NCI-H1436 treated with DMSO at 0.1 percent for 48 hours (cell line): ENCODE data around the gene ATP5F1D.
"Not testable (repeated sequence)": the region's sequence is repeated elsewhere in the genome, so short reads cannot be mapped to it uniquely, and the experiment has no call there.

Source experiments
- DNase-seq: peaks from one replicate; lab custom pipeline; 2025; lab: John Stamatoyannopoulos, UW

ATP5F1D gene

DNA sequence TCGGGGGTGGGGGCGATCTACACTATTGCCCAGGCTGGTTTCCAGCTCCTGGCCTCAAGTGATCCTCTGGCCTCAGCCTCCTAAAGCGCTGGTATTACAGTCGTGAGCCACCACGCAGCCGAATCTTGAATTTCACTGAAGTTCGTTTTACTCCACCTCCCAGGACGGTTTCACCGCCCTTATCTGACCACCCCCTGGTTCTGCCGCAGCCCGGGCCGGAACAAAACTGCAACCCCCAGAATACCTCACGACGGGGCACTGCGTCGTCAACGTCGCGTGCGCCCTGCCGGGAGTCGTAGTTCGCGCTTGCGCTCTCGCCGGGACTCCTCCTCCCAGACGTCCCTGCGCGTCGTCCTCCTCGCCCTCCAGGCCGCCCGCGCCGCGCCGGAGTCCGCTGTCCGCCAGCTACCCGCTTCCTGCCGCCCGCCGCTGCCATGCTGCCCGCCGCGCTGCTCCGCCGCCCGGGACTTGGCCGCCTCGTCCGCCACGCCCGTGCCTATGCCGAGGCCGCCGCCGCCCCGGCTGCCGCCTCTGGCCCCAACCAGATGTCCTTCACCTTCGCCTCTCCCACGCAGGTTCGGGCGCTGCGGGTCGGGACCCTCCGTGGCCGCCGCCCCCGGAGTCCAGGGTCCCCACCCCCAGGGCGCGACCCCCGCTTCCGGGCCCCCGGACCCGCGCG, at the start of gene ATP5F1D:
Gene ATP5F1D, plus strand, starts transcription at position 335 of the 679 bp plus-strand sequence. Its CDS starts 100 bp downstream, at position 435.
- peak; percentile 55 for DNase-seq

GRCh38 chr19:1199531-1199930, 42.0 kb upstream of the ATP5F1D start:
- DNase-seq, result no peak

DNA sequence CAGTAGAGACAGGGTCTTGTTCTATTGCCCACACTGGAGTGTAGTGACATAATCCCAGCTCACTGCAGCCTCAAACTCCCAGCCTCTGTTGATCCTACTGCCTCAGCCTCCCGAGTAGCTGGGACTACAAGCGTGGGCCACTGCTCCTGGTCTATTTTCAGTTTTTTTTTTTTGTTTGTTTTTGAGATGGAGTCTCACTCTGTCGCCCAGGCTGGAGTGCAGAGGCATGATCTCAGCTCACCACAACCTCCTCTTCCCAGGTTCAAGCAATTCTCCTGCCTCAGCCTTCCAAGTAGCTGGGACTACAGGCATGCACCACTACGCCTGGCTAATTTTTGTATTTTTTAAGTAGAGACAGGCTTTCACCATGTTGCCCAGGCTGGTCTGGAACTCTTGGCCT, 40.9 kb upstream of the ATP5F1D start:
- DNase-seq, result not testable (repeated sequence)

DNA sequence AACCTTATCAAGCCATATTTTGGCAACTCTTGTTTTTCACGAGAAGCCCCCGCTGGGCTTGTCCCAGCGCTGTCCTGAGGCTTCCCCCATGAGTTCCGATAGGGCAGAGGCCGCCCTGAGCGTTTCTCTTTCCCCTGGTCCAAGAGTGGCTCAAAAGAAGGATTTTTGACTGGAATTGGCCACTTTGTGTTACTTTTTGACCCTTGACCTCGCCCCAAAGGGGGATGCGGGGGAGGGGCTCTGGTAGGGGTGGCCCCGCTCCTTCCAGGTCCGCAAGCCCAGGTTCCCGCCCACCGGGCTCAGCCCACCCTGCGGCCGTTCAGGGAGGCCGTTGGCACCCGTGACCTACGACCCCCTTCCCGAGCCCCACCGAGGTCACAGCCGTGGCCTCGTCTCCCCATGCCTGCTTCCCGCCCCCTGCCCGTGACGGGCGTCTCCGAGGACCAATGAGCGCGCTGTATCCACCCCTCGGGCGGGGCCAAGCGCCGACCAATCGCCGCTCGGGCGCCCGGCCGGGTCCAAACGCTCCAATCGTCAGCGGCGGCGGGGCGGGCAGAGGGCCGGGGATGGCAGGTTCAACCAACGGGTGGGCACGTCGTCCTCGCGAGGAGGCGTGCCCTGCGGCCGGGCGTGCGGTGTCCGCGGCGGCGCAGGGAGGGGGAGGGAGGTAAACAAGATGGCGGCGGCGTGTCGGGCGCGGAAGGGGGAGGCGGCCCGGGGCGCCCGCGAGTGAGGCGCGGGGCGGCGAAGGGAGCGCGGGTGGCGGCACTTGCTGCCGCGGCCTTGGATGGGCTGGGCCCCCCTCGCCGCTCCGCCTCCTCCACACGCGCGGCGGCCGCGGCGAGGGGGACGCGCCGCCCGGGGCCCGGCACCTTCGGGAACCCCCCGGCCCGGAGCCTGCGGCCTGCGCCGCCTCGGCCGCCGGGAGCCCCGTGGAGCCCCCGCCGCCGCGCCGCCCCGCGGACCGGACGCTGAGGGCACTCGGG, 36.1 kb upstream of the ATP5F1D start, which contains the start of gene STK11:
Gene STK11, plus strand, starts transcription at position 665 of the 986 bp plus-strand sequence. CDS start 1,136 bp downstream, outside the sequence.
- peak; percentile 81 for DNase-seq

DNA sequence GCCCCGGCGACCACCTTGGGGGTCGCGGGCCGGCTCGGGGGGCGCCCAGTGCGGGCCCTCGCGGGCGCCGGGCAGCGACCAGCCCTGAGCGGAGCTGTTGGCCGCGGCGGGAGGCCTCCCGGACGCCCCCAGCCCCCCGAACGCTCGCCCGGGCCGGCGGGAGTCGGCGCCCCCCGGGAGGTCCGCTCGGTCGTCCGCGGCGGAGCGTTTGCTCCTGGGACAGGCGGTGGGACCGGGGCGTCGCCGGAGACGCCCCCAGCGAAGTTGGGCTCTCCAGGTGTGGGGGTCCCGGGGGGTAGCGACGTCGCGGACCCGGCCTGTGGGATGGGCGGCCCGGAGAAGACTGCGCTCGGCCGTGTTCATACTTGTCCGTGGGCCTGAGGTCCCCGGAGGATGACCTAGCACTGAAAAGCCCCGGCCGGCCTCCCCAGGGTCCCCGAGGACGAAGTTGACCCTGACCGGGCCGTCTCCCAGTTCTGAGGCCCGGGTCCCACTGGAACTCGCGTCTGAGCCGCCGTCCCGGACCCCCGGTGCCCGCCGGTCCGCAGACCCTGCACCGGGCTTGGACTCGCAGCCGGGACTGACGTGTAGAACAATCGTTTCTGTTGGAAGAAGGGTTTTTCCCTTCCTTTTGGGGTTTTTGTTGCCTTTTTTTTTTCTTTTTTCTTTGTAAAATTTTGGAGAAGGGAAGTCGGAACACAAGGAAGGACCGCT, 35.2 kb upstream of the ATP5F1D start:
- no peak for DNase-seq

DNA sequence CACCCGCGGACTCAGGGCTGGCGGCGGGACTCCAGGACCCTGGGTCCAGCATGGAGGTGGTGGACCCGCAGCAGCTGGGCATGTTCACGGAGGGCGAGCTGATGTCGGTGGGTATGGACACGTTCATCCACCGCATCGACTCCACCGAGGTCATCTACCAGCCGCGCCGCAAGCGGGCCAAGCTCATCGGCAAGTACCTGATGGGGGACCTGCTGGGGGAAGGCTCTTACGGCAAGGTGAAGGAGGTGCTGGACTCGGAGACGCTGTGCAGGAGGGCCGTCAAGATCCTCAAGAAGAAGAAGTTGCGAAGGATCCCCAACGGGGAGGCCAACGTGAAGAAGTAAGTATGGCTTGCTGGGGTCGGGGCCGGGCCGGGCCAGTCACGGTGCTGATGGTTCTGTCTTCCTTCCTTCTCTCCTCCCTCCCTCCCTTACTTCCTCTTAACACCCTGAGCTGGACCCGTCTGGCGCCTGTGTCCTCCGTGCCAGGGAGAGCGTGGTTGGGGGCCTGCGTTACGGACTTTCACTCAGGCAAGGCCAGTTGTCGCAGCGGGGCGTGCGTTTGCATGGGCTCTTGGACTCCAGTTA, 34.6 kb upstream of the ATP5F1D start:
- DNase-seq, result no peak

DNA sequence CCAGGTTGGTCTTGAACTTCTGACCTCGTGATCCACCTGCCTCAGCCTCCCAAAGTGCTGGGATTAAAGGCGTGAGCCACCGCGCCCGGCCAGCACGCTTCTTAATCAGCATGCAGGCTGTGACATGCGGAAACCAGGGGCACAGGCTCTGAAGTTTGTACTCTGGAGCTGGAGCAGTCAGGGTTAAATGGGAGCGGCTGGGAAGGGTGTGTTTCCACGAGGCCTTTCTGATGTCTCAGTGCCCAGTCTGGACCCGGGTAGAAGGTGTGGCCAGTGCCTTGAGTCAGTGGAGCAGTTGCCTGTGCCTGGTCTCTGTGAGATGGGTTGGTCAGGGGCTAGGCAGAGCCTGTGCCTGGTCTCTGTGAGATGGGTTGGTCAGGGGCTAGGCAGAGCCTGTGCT, 32.7 kb upstream of the ATP5F1D start:
- not testable (repeated sequence) for DNase-seq

- DNase-seq, result no peak
These were observed 31.4 kb upstream of the ATP5F1D start for GRCh38 chr19:1210227-1210538.

DNA sequence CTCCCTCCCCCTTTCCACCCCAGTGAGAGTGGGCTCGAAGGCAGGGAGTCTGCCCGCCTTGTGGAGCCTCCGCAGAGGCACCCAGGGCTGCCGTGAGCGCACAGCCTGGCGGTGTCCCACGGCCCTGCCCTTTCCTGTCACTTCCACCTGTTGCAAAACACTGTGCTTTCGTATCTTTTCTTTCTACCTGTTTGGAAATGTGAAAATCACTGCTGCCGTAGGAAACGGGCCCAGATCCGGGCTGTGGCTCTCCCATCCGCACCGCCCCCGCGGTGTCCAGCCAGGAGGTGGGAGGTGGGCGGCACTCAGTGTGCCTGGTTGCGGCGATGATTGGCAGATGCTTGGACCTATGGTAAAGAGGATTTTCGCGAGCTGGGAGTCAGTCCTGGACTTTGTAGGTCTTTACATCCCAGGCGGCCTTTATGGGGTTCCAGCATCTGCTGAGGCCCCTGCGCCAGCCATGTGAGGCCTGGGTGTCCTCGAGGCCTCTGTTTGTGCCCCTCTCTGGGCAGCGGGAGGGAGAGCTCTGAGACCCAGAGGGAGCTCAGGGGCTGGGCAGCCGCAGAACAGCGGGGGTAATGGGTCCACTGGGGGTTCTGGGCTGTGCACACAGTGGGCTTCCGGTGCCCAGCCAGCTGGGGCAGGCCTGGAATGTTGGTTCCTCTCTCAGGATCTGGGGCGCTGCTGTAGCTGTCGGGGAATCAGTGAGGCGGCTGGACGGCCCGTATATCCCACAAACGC, 29.9 kb upstream of the ATP5F1D start:
- DNase-seq, result no peak

GRCh38 chr19:1213391-1214286, 27.9 kb upstream of the ATP5F1D start:
- no peak for DNase-seq

GRCh38 chr19:1214299-1214861, 27.2 kb upstream of the ATP5F1D start:
- no peak for DNase-seq

GRCh38 chr19:1214862-1215731, 26.5 kb upstream of the ATP5F1D start:
- DNase-seq, result no peak

DNA sequence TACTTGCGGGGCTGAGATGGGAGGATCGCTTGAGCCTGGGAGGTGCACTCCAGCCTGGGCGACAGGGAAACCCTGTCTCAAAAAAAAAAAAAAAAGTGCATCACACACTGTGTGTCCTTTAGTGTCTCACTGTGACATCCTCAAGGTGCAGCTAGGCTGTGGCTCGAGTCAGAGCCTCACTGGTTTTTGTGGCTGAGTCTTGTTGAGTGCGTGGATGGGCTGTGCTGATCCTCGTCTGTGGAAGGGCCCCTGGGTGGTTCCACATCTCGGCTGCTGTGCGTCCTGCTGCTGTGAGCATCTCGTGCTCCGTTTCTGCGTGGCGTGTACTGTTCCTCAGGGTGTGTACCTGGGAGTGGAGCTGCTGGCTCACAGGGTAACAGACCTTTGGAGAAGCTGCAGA, 24.8 kb upstream of the ATP5F1D start:
- no peak for DNase-seq

DNA sequence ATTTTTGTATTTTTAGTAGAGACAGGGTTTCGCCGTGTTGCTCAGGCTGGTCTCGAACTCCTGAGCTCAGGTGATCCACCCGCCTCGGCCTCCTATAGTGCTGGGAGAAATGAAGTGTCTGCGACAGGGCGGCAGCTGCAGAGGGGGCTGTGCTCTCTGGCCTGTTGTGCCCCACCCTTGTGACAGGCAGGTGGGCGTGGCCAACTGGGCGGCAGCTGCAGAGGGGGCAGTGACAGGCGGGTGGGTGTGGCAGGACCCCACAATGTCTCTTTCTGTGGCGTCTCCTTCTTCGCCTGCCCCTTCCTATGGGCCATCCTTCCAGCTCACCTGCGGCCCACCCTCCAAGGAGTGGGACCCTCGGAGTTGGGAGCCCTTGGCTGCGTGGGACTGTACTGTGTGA, 24.2 kb upstream of the ATP5F1D start:
- DNase-seq, result no peak

GRCh38 chr19:1218751-1219567, 22.6 kb upstream of the ATP5F1D start:
- DNase-seq, result no peak

DNA sequence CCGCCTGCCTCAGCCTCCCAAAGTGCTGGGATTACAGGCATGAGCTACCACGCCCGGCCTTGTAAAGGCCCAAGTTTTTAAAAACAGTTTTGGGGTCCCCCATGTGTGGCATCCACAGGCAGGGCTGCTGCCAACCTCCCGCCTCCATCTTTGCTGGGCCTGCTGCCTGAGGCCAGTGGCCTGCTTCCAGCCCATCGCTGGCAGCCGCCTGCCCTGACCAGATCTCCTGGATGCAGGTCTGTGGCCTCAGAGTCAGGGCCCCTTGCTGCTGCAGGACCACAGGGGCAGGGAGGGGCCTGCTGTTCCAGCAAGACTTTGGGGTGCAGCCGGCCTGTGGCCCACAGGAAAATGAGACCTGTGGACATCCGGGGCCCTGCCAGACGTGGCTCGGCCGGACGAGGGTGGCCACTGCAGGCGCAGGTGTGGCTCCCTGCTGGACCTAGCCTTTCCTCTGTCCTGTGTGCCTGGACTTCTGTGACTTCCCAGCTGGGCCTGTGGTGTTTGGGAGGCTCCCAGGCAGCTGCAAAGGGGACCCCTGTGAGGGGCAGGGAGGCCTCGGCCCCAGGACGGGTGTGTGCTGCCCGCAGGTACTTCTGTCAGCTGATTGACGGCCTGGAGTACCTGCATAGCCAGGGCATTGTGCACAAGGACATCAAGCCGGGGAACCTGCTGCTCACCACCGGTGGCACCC, 21.6 kb upstream of the ATP5F1D start:
- DNase-seq, result no peak

DNA sequence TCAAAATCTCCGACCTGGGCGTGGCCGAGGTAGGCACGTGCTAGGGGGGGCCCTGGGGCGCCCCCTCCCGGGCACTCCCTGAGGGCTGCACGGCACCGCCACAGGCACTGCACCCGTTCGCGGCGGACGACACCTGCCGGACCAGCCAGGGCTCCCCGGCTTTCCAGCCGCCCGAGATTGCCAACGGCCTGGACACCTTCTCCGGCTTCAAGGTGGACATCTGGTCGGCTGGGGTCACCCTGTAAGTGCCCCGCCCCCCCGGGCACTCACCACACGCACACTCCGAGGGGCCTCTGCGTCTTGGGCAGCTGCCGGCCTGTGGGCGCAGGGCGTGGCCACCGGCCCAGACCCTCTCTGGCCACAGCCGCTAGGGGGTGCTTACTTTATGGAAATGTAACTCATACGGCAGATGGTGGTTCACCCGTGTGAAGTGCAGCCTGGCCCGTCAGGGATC, 21.0 kb upstream of the ATP5F1D start:
- DNase-seq, result no peak
